ENCODE measurements around the gene OCEL1.

Gene OCEL1

GRCh38 chr19:17202713-17203112 is 23.3 kb upstream of the OCEL1 start:
- TF ChIP-seq GATA2 (IDR thresholded peaks at IDR 0.05; ENCODE audit: low read depth, low read length) (no peak), GATA3 (IDR thresholded peaks at IDR 0.05; ENCODE audit: low read depth, low read length) (no peak)

GRCh38 chr19:17205237-17206140 is 20.5 kb upstream of the OCEL1 start:
- TF ChIP-seq GATA3 (IDR thresholded peaks at IDR 0.05; ENCODE audit: low read depth, low read length) = no peak
- no peak for TF ChIP-seq GATA2 (IDR thresholded peaks at IDR 0.05; ENCODE audit: low read depth, low read length)

GRCh38 chr19:17206736-17207581 is 19.1 kb upstream of the OCEL1 start:
- no peak for TF ChIP-seq GATA3 (IDR thresholded peaks at IDR 0.05; ENCODE audit: low read depth, low read length)
- no peak for TF ChIP-seq GATA2 (IDR thresholded peaks at IDR 0.05; ENCODE audit: low read depth, low read length)

GRCh38 chr19:17209126-17210036 is 16.6 kb upstream of the OCEL1 start:
- TF ChIP-seq GATA2 (IDR thresholded peaks at IDR 0.05; ENCODE audit: low read depth, low read length) = no peak
- no peak for TF ChIP-seq GATA3 (IDR thresholded peaks at IDR 0.05; ENCODE audit: low read depth, low read length)

GRCh38 chr19:17210296-17210695 is 15.7 kb upstream of the OCEL1 start:
- TF ChIP-seq GATA2 (IDR thresholded peaks at IDR 0.05; ENCODE audit: low read depth, low read length) = no peak
- TF ChIP-seq GATA3 (IDR thresholded peaks at IDR 0.05; ENCODE audit: low read depth, low read length) = no peak

GRCh38 chr19:17211547-17212446 is 14.2 kb upstream of the OCEL1 start:
- no peak for TF ChIP-seq GATA2 (IDR thresholded peaks at IDR 0.05; ENCODE audit: low read depth, low read length)
- no peak for TF ChIP-seq GATA3 (IDR thresholded peaks at IDR 0.05; ENCODE audit: low read depth, low read length)

- no peak for TF ChIP-seq GATA2 (IDR thresholded peaks at IDR 0.05; ENCODE audit: low read depth, low read length)
- no peak for TF ChIP-seq GATA3 (IDR thresholded peaks at IDR 0.05; ENCODE audit: low read depth, low read length)
Observed at GRCh38 chr19:17213334-17213733, 12.7 kb upstream of the OCEL1 start.

- TF ChIP-seq GATA2 (IDR thresholded peaks at IDR 0.05; ENCODE audit: low read depth, low read length) (no peak), GATA3 (IDR thresholded peaks at IDR 0.05; ENCODE audit: low read depth, low read length) (no peak)
Observed at GRCh38 chr19:17214508-17215126, 11.4 kb upstream of the OCEL1 start.

GRCh38 chr19:17215127-17215971 is 10.7 kb upstream of the OCEL1 start, which contains the start of gene USE1:
Gene USE1 (plus strand): TSS chr19:17215357. CDS start chr19:17215406, 49 bp downstream.
- TF ChIP-seq GATA2 (IDR thresholded peaks at IDR 0.05; ENCODE audit: low read depth, low read length) (no peak; the same call in 1 of the 2 replicates), GATA3 (IDR thresholded peaks at IDR 0.05; ENCODE audit: low read depth, low read length) (no peak)

- TF ChIP-seq GATA2 (IDR thresholded peaks at IDR 0.05; ENCODE audit: low read depth, low read length) (no peak), GATA3 (IDR thresholded peaks at IDR 0.05; ENCODE audit: low read depth, low read length) (no peak)
Observed at GRCh38 chr19:17216058-17216670, 9.9 kb upstream of the OCEL1 start.

GRCh38 chr19:17219286-17219685 is 6.7 kb upstream of the OCEL1 start:
- TF ChIP-seq GATA2 (IDR thresholded peaks at IDR 0.05; ENCODE audit: low read depth, low read length) (no peak), GATA3 (IDR thresholded peaks at IDR 0.05; ENCODE audit: low read depth, low read length) (no peak)
